ENCODE results near the gene RPL29.

DNA sequence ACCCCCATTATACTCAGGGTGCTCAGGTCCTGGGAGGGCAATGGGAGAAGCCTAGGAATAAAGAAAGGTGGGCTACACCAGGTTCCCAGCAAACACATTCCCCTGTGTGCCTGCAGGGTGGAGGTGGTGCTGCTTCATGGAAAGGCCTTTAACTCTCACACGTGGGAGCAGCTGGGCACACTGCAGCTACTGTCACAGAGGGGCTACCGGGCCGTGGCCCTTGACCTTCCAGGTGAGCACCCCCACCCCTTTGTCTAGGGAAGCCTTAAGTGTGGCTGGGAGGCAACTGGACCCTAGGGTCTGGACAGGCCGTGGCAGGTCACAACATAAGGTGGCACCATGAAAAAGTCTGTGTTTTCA is 17.6 kb downstream of the RPL29 start:
- no peak for TF ChIP-seq CTCF (IDR thresholded peaks at IDR 0.05)
- no peak for TF ChIP-seq POLR2A (IDR thresholded peaks at IDR 0.05)
- TF ChIP-seq POLR2AphosphoS5 (IDR thresholded peaks at IDR 0.05): no peak
- TF ChIP-seq EP300 (IDR thresholded peaks at IDR 0.05): no peak

Measured in suprapubic skin (tissue), 4 donors.